IMR-90 (cell line): Measurements from ENCODE around the gene SHC4. TPM values are rescaled to one million over a fixed set of nuclear protein-coding genes. Genes with fewer than 3 reads are reported as not detected.
A peak's percentile ranks its signal among the peaks of the same experiment; 100 is the strongest.

ENCODE experiments used
- ATAC-seq: fragments of 200-7000 bp; cut with Tn5 transposase; 2 replicates; pipeline ENCODE4 v1.9.1; 2020; ENCODE audit warnings: low read depth, mild to moderate bottlenecking, moderate library complexity
- BruUV-seq: library from RNA; stranded (reverse); fragments of 400-500 nt; replicated peaks from 2 replicates; lab custom pipeline; 2021; lab: Mats Ljungman, UMichigan
- CTCF ChIA-PET: fragments of 300-600 bp; formaldehyde crosslinking; extraction: SDS; loops from one replicate; lab custom pipeline; 2021; ENCODE audit warnings: antibody characterized with exemption; lab: Yijun Ruan, JAX
- POLR2A ChIA-PET: fragments of 300-600 bp; sonication (Branson Sonifier 250); formaldehyde crosslinking; loops from one replicate; lab custom pipeline; 2022; ENCODE audit warnings: antibody characterized with exemption; ENCODE audit not compliant: unreplicated experiment; lab: Charles Lee
- DNase-seq: peaks from one replicate; pipeline ENCODE4 v3.0.0; 2013
- H2AFZ ChIP-seq: replicated peaks from 2 replicates; pipeline ENCODE3; 2013; ENCODE audit warnings: low read length, mild to moderate bottlenecking; ENCODE audit not compliant: poor library complexity
- H2AK5ac ChIP-seq: 2 replicates; pipeline ENCODE4 v1.6.1; 2013; ENCODE audit warnings: low read depth, low read length, inconsistent platforms
- H2AK9ac ChIP-seq: replicated peaks from 2 replicates; pipeline ENCODE3; 2013; ENCODE audit warnings: mild to moderate bottlenecking, low read depth, low read length, moderate library complexity; ENCODE audit not compliant: poor library complexity
- H2BK120ac ChIP-seq: 2 replicates; pipeline ENCODE4 v1.6.1; 2013; ENCODE audit warnings: low read depth, low read length, inconsistent platforms
- H2BK15ac ChIP-seq: 3 replicates; pipeline ENCODE4 v1.6.1; 2013; ENCODE audit warnings: low read depth, low read length, inconsistent platforms
- H2BK20ac ChIP-seq: 2 replicates; pipeline ENCODE4 v1.6.1; 2013; ENCODE audit warnings: low read depth, mild to moderate bottlenecking, inconsistent platforms, low read length, moderate library complexity
- H2BK5ac ChIP-seq: 2 replicates; pipeline ENCODE4 v1.6.1; 2013; ENCODE audit warnings: mild to moderate bottlenecking, low read depth, low read length, inconsistent platforms; ENCODE audit not compliant: poor library complexity, severe bottlenecking
- H3K14ac ChIP-seq: replicated peaks from 2 replicates; pipeline ENCODE4 v1.6.1; 2013; ENCODE audit warnings: low read depth, low read length, inconsistent platforms
- H3K18ac ChIP-seq: 2 replicates; pipeline ENCODE4 v1.6.1; 2013; ENCODE audit warnings: low read depth, low read length, control low read depth
- H3K23ac ChIP-seq: 2 replicates; pipeline ENCODE4 v1.6.1; 2013; ENCODE audit warnings: low read depth, low read length, inconsistent platforms
- H3K27ac ChIP-seq: 2 replicates; pipeline ENCODE4 v1.5.1; 2013; ENCODE audit warnings: mild to moderate bottlenecking, control low read depth, low read length; ENCODE audit not compliant: insufficient read depth
- H3K27me3 ChIP-seq: 2 replicates; pipeline ENCODE4 v1.6.1; 2013; ENCODE audit warnings: low read length; ENCODE audit not compliant: control insufficient read depth, insufficient read depth
- H3K36me3 ChIP-seq: 2 replicates; pipeline ENCODE4 v1.6.1; 2013; ENCODE audit warnings: low read length, mixed read lengths; ENCODE audit not compliant: control insufficient read depth, insufficient read depth
- H3K4ac ChIP-seq: 2 replicates; pipeline ENCODE4 v1.6.1; 2013; ENCODE audit warnings: low read depth, low read length, inconsistent platforms
- H3K4me1 ChIP-seq: 2 replicates; pipeline ENCODE4 v1.6.1; 2013; ENCODE audit warnings: low read length, mixed read lengths; ENCODE audit not compliant: control insufficient read depth, insufficient read depth
- H3K4me2 ChIP-seq: 2 replicates; pipeline ENCODE4 v1.6.1; 2013; ENCODE audit warnings: low read depth, mild to moderate bottlenecking, control low read depth, low read length, moderate library complexity
- H3K4me3 ChIP-seq: 2 replicates; pipeline ENCODE4 v1.5.1; 2013; ENCODE audit warnings: low read depth, mild to moderate bottlenecking, control low read depth, low read length, moderate library complexity; ENCODE audit not compliant: insufficient read depth
- H3K56ac ChIP-seq: 2 replicates; pipeline ENCODE4 v1.6.1; 2013; ENCODE audit warnings: low read length, inconsistent platforms; ENCODE audit not compliant: insufficient read depth; ENCODE audit errors: extremely low read depth
- H3K79me1 ChIP-seq, 2 experiments: 2 replicates each; pipeline ENCODE4 v1.6.1; 2013; ENCODE audit warnings: low read length in 2 of 2, inconsistent platforms in 1 of 2, low read depth in 1 of 2
- H3K9ac ChIP-seq: 2 replicates; pipeline ENCODE4 v1.6.1; 2013; ENCODE audit warnings: low read depth, low read length, control low read depth
- H3K9me1 ChIP-seq: 2 replicates; pipeline ENCODE4 v1.6.1; 2013; ENCODE audit warnings: low read length, inconsistent platforms; ENCODE audit not compliant: insufficient read depth
- H3K9me3 ChIP-seq: 2 replicates; pipeline ENCODE4 v1.6.1; 2013; ENCODE audit warnings: low read length; ENCODE audit not compliant: control insufficient read depth, insufficient read depth
- H4K20me1 ChIP-seq: 2 replicates; pipeline ENCODE4 v1.6.1; 2013; ENCODE audit warnings: low read length, inconsistent platforms; ENCODE audit not compliant: insufficient read depth
- H4K5ac ChIP-seq: 2 replicates; pipeline ENCODE4 v1.6.1; 2013; ENCODE audit warnings: mild to moderate bottlenecking, low read depth, low read length, control low read depth
- H4K8ac ChIP-seq, 2 experiments: 2 replicates each; pipeline ENCODE4 v1.6.1; 2013; ENCODE audit warnings: low read depth in 2 of 2, low read length in 2 of 2, control low read depth in 1 of 2, inconsistent platforms in 1 of 2
- H4K91ac ChIP-seq: 2 replicates; pipeline ENCODE4 v1.6.1; 2013; ENCODE audit warnings: low read depth, low read length, inconsistent platforms; ENCODE audit not compliant: insufficient read depth
- CEBPB ChIP-seq: IDR thresholded peaks from 2 replicates; pipeline ENCODE4 v1.6.1; 2012; ENCODE audit warnings: low read depth, low read length, improper control_type of control experiment
- MAFK ChIP-seq: IDR thresholded peaks from 2 replicates; pipeline ENCODE4 v1.6.1; 2012; ENCODE audit warnings: low read depth, low read length, improper control_type of control experiment
- WGBS, 2 experiments: methylation state at CpG; one replicate each; pipeline versions ENCODE4 v1.1.5 to v1.1.7; 2013; ENCODE audit warnings: missing lambda C conversion rate in 2 of 2; ENCODE audit not compliant: insufficient read length in 1 of 2; ENCODE audit errors: extremely low coverage in 2 of 2; 5-methylcytosine and 5-hydroxymethylcytosine counted together
- dilution Hi-C: fragments of 300-500 bp; cut with HindIII; formaldehyde crosslinking; loops from one replicate; pipeline ENCODE4 v1.14.3; 2018; ENCODE audit warnings: low sequenced_read_pairs; ENCODE audit not compliant: unreplicated experiment
- in situ Hi-C: fragments of 300-500 bp; cut with MboI; formaldehyde crosslinking; loops from 3 replicates; pipeline ENCODE4 v1.14.3; 2019; ENCODE audit warnings: low sequenced_read_pairs, inconsistent platforms, mixed read lengths
- intact Hi-C: fragments of 100-400 bp; cut with micrococcal nuclease; formaldehyde crosslinking; loops from 2 replicates; pipeline ENCODE4 v1.10.0; 2022
- polyA plus RNA-seq, 3 experiments: library from polyadenylated mRNA; depleted of rRNA; stranded (reverse); fragments of >200 nt; gene quantifications; 2 replicates each; pipeline ENCODE4 v1.2.3, GENCODE V29; 2012; ENCODE audit warnings: low replicate concordance in 1 of 3
- total RNA-seq: library from RNA; depleted of rRNA; stranded (reverse); fragments of >200 nt; gene quantifications from 2 replicates; pipeline ENCODE4 v1.2.3, GENCODE V29; 2012

SHC4 gene
- total and polyA plus RNA-seq, 2 of the 4 experiments (the other 2 are of a cell fraction), result 0.91 to 2.7 TPM

DNA sequence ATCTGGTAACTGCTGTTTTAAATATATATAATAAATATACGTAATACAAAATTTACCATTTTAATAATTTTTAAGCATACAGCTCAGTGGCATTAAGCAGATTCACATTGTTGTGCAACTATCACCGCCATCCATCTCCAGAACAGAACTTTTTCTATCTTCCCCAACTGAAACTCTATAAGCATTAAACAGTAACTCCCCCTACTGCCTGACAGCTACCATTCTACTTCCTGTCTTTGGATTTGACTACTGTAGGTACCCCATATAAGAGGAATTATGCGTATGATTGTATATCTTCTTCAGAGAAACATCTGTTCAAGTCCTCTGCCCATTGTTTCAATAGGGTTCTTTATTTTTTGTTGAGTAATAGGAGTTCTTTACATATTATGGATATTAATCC lies 49.0 kb downstream of the SHC4 start:
- no peak overlapping the region for H3K4me3 ChIP-seq
- H3K27ac ChIP-seq, result no peak overlapping the region
- ATAC-seq, result no peak
- H2BK15ac ChIP-seq, result no peak overlapping the region
- no peak overlapping the region for H4K8ac ChIP-seq
- H4K91ac ChIP-seq, result no peak overlapping the region
- no peak for DNase-seq
- no peak overlapping the region for H3K9ac ChIP-seq
- CTCF ChIA-PET, result interaction anchor here (0.6 to 1.0 kb wide), 3 partner anchors 16 to 188 kb away, joined by 3 to 4 read pairs (median 3); no protein-coding TSS in a partner anchor
- no peak overlapping the region for H3K56ac ChIP-seq
- no peak overlapping the region for H2AFZ ChIP-seq
- H2AK9ac ChIP-seq, result no peak overlapping the region
- H3K4ac ChIP-seq, result no peak overlapping the region
- no peak overlapping the region for H3K23ac ChIP-seq
- H3K9me1 ChIP-seq, result no peaks in the 10 kb centered on the region
- H2AK5ac ChIP-seq, result no peak overlapping the region
- dilution Hi-C loops (no loop called here), in situ Hi-C loops (no loop called here), intact Hi-C loops (no loop called here)
- H3K9me3 ChIP-seq, result no peaks in the 10 kb centered on the region
- H3K4me2 ChIP-seq, result no peak overlapping the region
- POLR2A ChIA-PET, result no interaction called here
- H3K4me1 ChIP-seq, result peaks cover 3% of the 10 kb centered on the region
- no peak overlapping the region for H4K5ac ChIP-seq
- H3K36me3 ChIP-seq, result no peaks in the 10 kb centered on the region
- H4K20me1 ChIP-seq, result no peaks in the 10 kb centered on the region
- H2BK5ac ChIP-seq, result no peak overlapping the region
- no peaks in the 10 kb centered on the region for H3K27me3 ChIP-seq
- BruUV-seq, result no TSS peak
- no peak overlapping the region for H3K18ac ChIP-seq
- no peak overlapping the region for H2BK20ac ChIP-seq
- TF ChIP-seq CEBPB (peak; percentile 40; the same call in 1 of the 2 replicates), MAFK (no peak)
- H2BK120ac ChIP-seq, result no peak overlapping the region
- WGBS, 2 experiments, result no CpG with 5 or more reads among the region's 3 CpGs
- no peak overlapping the region for H3K14ac ChIP-seq
- no peaks in the 10 kb centered on the region; a peak in 1 of 4 replicates for H3K79me1 ChIP-seq
